H1 (cell line): ENCODE measurements around the gene GBE1. TPM values are rescaled to one million over a fixed set of nuclear protein-coding genes. Genes with fewer than 3 reads are reported as not detected.

Experiments used
- CTCF ChIA-PET: fragments of 300-600 bp; sonication (Branson Sonifier 250); formaldehyde crosslinking; loops from one replicate; lab custom pipeline; 2021; ENCODE audit not compliant: partially characterized antibody; lab: Charles Lee
- POLR2A ChIA-PET: fragments of 300-600 bp; sonication (Branson Sonifier 250); formaldehyde crosslinking; loops from one replicate; lab custom pipeline; 2021; ENCODE audit warnings: inconsistent platforms; ENCODE audit not compliant: partially characterized antibody; lab: Charles Lee
- DNase-seq, 2 experiments: peaks; one replicate each; pipeline versions ENCODE4 v3.0.0 to v3.0.0-alpha.2; 2010 to 2022; ENCODE audit warnings: low spot score in 2 of 2, low read depth in 1 of 2, mixed read lengths in 1 of 2
- FAIRE-seq: peaks from 2 replicates; lab custom pipeline; 2011; peaks lifted over from hg19 to GRCh38; lab: Jason Lieb, UNC
- H2AFZ ChIP-seq: 2 replicates; pipeline ENCODE4 v1.8.1; 2012; ENCODE audit warnings: low read length, inconsistent platforms
- H2AK5ac ChIP-seq: 2 replicates; pipeline ENCODE4 v1.6.1; 2013; ENCODE audit warnings: low read depth, low read length
- H2BK120ac ChIP-seq: replicated peaks from 2 replicates; pipeline ENCODE3; 2013; ENCODE audit warnings: low read depth, low read length, inconsistent platforms
- H2BK12ac ChIP-seq: 2 replicates; pipeline ENCODE4 v1.6.1; 2013; ENCODE audit warnings: low read depth, low read length
- H2BK15ac ChIP-seq: 2 replicates; pipeline ENCODE4 v1.6.1; 2013; ENCODE audit warnings: low read length
- H2BK20ac ChIP-seq: 2 replicates; pipeline ENCODE4 v1.6.1; 2013; ENCODE audit warnings: low read length
- H2BK5ac ChIP-seq: 2 replicates; pipeline ENCODE4 v1.6.1; 2013; ENCODE audit warnings: low read depth, low read length
- H3K14ac ChIP-seq: 2 replicates; pipeline ENCODE4 v1.6.1; 2013; ENCODE audit warnings: inconsistent platforms; ENCODE audit not compliant: insufficient read length
- H3K18ac ChIP-seq: 2 replicates; pipeline ENCODE4 v1.6.1; 2013; ENCODE audit warnings: low read length; ENCODE audit errors: extremely low read depth
- H3K23ac ChIP-seq: 2 replicates; pipeline ENCODE4 v1.6.1; 2013; ENCODE audit warnings: inconsistent platforms; ENCODE audit not compliant: insufficient read length
- H3K23me2 ChIP-seq: 2 replicates; pipeline ENCODE4 v1.6.1; 2013; ENCODE audit warnings: low read depth, low read length
- H3K27ac ChIP-seq: 2 replicates; pipeline ENCODE4 v1.6.1; 2011; ENCODE audit warnings: low read depth, low read length, inconsistent platforms
- H3K27me3 ChIP-seq, 4 experiments: replicated peaks in 1 of 4; 1 replicate in 1 of 4; 2 replicates in 3 of 4; pipeline versions ENCODE4 v1.6.1 to v1.8.1; 2011 to 2013; ENCODE audit warnings: low read length in 3 of 4, mild to moderate bottlenecking in 3 of 4, inconsistent platforms in 2 of 4, mixed read lengths in 2 of 4, moderate library complexity in 1 of 4; ENCODE audit not compliant: control insufficient read depth in 3 of 4, insufficient read depth in 3 of 4; ENCODE audit errors: extremely low read depth in 1 of 4
- H3K36me3 ChIP-seq, 4 experiments: 2 replicates each; pipeline versions ENCODE4 v1.6.1 to v1.8.1; 2011 to 2013; ENCODE audit warnings: mild to moderate bottlenecking in 4 of 4, low read length in 3 of 4, moderate library complexity in 2 of 4, control low read depth in 1 of 4, inconsistent platforms in 1 of 4; ENCODE audit not compliant: insufficient read depth in 4 of 4, control insufficient read depth in 2 of 4
- H3K4ac ChIP-seq: replicated peaks from 2 replicates; pipeline ENCODE3; 2013; ENCODE audit warnings: low read length, low read depth, mixed read lengths, inconsistent platforms; ENCODE audit not compliant: insufficient read length
- H3K4me1 ChIP-seq, 4 experiments: replicated peaks in 1 of 4; 1 replicate in 1 of 4; 2 replicates in 3 of 4; pipeline versions ENCODE4 v1.6.1 to v1.8.1; 2011 to 2013; ENCODE audit warnings: low read length in 3 of 4, inconsistent platforms in 2 of 4, mixed read lengths in 1 of 4; ENCODE audit not compliant: insufficient read depth in 4 of 4, control insufficient read depth in 3 of 4
- H3K4me2 ChIP-seq, 2 experiments: 2 replicates each; pipeline versions ENCODE4 v1.6.1 to v1.8.1; 2011 to 2013; ENCODE audit warnings: low read depth in 2 of 2, low read length in 2 of 2, control low read depth in 1 of 2, inconsistent platforms in 1 of 2, mild to moderate bottlenecking in 1 of 2; ENCODE audit not compliant: insufficient read depth in 1 of 2
- H3K4me3 ChIP-seq, 4 experiments: fragments of 200-600, 300-600 bp in 1 of 4; sonication (generic), shearing (Covaris generic), sonication (Bioruptor Twin) in 1 of 4; 2 replicates each; pipeline versions ENCODE4 v1.5.1 to v1.8.1; 2011 to 2016; ENCODE audit warnings: low read length in 4 of 4, low read depth in 3 of 4, control low read depth in 2 of 4, inconsistent platforms in 2 of 4, mild to moderate bottlenecking in 2 of 4, mixed read lengths in 1 of 4, moderate library complexity in 1 of 4; ENCODE audit not compliant: insufficient read depth in 2 of 4; ENCODE audit errors: extremely low read depth in 1 of 4
- H3K56ac ChIP-seq: replicated peaks from 2 replicates; pipeline ENCODE3; 2013; ENCODE audit warnings: low read depth, mild to moderate bottlenecking, mixed read lengths, low read length, inconsistent platforms; ENCODE audit not compliant: insufficient read length
- H3K79me1 ChIP-seq: 2 replicates; pipeline ENCODE4 v1.6.1; 2013; ENCODE audit warnings: low read depth, low read length, control low read depth
- H3K79me2 ChIP-seq, 2 experiments: 2 replicates each; pipeline versions ENCODE4 v1.6.1 to v1.8.1; 2012 to 2013; ENCODE audit warnings: low read length in 2 of 2, mild to moderate bottlenecking in 2 of 2, inconsistent platforms in 1 of 2; ENCODE audit not compliant: insufficient read depth in 2 of 2, control insufficient read depth in 1 of 2
- H3K9ac ChIP-seq, 4 experiments: replicated peaks in 1 of 4; 1 replicate in 1 of 4; 2 replicates in 3 of 4; pipeline versions ENCODE4 v1.6.1 to v1.8.1; 2011 to 2013; ENCODE audit warnings: low read depth in 3 of 4, low read length in 3 of 4, control low read depth in 2 of 4, mild to moderate bottlenecking in 2 of 4, moderate library complexity in 2 of 4, inconsistent platforms in 1 of 4; ENCODE audit errors: extremely low read depth in 1 of 4
- H3K9me3 ChIP-seq, 2 experiments: 2 replicates each; pipeline versions ENCODE4 v1.6.1 to v1.8.1; 2012 to 2013; ENCODE audit warnings: mild to moderate bottlenecking in 2 of 2, moderate library complexity in 2 of 2, control low read depth in 1 of 2, inconsistent platforms in 1 of 2, low read depth in 1 of 2, low read length in 1 of 2, mixed read lengths in 1 of 2; ENCODE audit not compliant: insufficient read depth in 2 of 2
- H4K20me1 ChIP-seq, 2 experiments: replicated peaks in 1 of 2; 2 replicates each; pipeline versions ENCODE3 to v1.8.1; 2011 to 2013; ENCODE audit warnings: inconsistent platforms in 2 of 2, low read length in 2 of 2, mild to moderate bottlenecking in 1 of 2; ENCODE audit not compliant: insufficient read depth in 2 of 2, control insufficient read depth in 1 of 2
- H4K5ac ChIP-seq: 2 replicates; pipeline ENCODE4 v1.6.1; 2013; ENCODE audit warnings: low read length, low read depth, mixed read lengths, inconsistent platforms; ENCODE audit not compliant: insufficient read length
- H4K8ac ChIP-seq: 2 replicates; pipeline ENCODE4 v1.8.0; 2013; ENCODE audit warnings: mild to moderate bottlenecking, moderate library complexity, low read length, inconsistent platforms; ENCODE audit not compliant: insufficient read depth; ENCODE audit errors: extremely low read depth
- H4K91ac ChIP-seq: replicated peaks from 2 replicates; pipeline ENCODE3; 2013; ENCODE audit warnings: low read length, mixed read lengths, inconsistent platforms; ENCODE audit not compliant: insufficient read length
- CEBPB ChIP-seq: IDR thresholded peaks from 2 replicates; pipeline ENCODE4 v1.6.1; 2012; ENCODE audit warnings: low read depth, low read length
- RFX5 ChIP-seq: IDR thresholded peaks from 2 replicates; pipeline ENCODE4 v1.6.1; 2011; ENCODE audit warnings: low read depth, low read length, improper control_type of control experiment, borderline replicate concordance
- SP2 ChIP-seq: IDR thresholded peaks from 2 replicates; pipeline ENCODE4 v1.6.1; 2012; ENCODE audit warnings: mild to moderate bottlenecking, low read length, inconsistent platforms
- SUZ12 ChIP-seq: fragments of 200-600 bp; sonication (generic); IDR thresholded peaks from 2 replicates; pipeline ENCODE4 v1.6.1; 2012; ENCODE audit warnings: mild to moderate bottlenecking, inconsistent platforms, low read length, moderate library complexity, mixed read lengths
- WGBS, 2 experiments: shearing (Covaris generic) in 1 of 2; methylation state at CpG; one replicate each; pipeline versions ENCODE4 v1.1.6 to v1.1.7; 2013 to 2015; ENCODE audit warnings: low lambda C conversion rate in 2 of 2, mixed read lengths in 2 of 2, inconsistent platforms in 1 of 2, low coverage in 1 of 2, missing lambda C conversion rate in 1 of 2; ENCODE audit not compliant: insufficient replicate concordance in 2 of 2, insufficient coverage in 1 of 2, insufficient read length in 1 of 2; ENCODE audit errors: extremely low coverage in 1 of 2, missing lambda C conversion rate in 1 of 2; 5-methylcytosine and 5-hydroxymethylcytosine counted together
- polyA plus RNA-seq, 7 experiments: library from polyadenylated mRNA; depleted of rRNA in 3 of 7; stranded (reverse) in 5 of 7; unstranded in 2 of 7; fragments of >200 nt in 5 of 7; fragments of 200-250 nt in 2 of 7; gene quantifications; 1 replicate in 5 of 7; 2 replicates in 1 of 7; 4 replicates in 1 of 7; pipeline versions ENCODE4 v1.2.1 to v1.2.3, GENCODE V29; 2011 to 2013; ENCODE audit warnings: missing spikeins in 2 of 7, mixed read lengths in 2 of 7
- total RNA-seq: library from RNA; stranded (reverse); fragmentation: NEBNext Ultra II Directional; extraction: Animal tissue kit (Norgen Biotek cat#: 25700); gene quantifications from 2 replicates; pipeline ENCODE4 v1.2.1, GENCODE V29; 2021
- TF ChIP-seq, protein P1 (sequence below): IDR thresholded peaks from 2 replicates; pipeline ENCODE4 v1.6.1; 2011; ENCODE audit warnings: low read depth, mild to moderate bottlenecking, low read length; ENCODE audit not compliant: insufficient read depth

GBE1 gene
- total and polyA plus RNA-seq, 2 of the 8 experiments (the other 6 are each of a cell fraction or from before 2014, with no cell fraction given), result 3.3 to 7.3 TPM

- H3K4ac ChIP-seq, result no peak overlapping the region
- H3K4me3 ChIP-seq, result no peak overlapping the region
- no peak overlapping the region for H2AK5ac ChIP-seq
- CTCF ChIA-PET, result no interaction called here
- FAIRE-seq, result no peak
- H2BK12ac ChIP-seq, result no peak overlapping the region
- no peak overlapping the region for H3K9ac ChIP-seq
- no peak overlapping the region for H2BK5ac ChIP-seq
- no peak overlapping the region for H3K4me2 ChIP-seq
- no peaks in the 10 kb centered on the region for H3K79me2 ChIP-seq
- H3K23ac ChIP-seq, result no peak overlapping the region
- no peaks in the 10 kb centered on the region; the same call in 1 of the 2 replicates for H3K23me2 ChIP-seq
- no peak overlapping the region for H2AFZ ChIP-seq
- no peaks in the 10 kb centered on the region for H3K79me1 ChIP-seq
- H3K27ac ChIP-seq, result no peak overlapping the region
- H2BK20ac ChIP-seq, result no peak overlapping the region
- H3K36me3 ChIP-seq, result no peaks in the 10 kb centered on the region
- H2BK15ac ChIP-seq, result no peak overlapping the region
- no peak overlapping the region for H3K18ac ChIP-seq
- no peak overlapping the region for H4K5ac ChIP-seq
- peaks cover 10 to 14% of the 10 kb centered on the region in 2 experiments; a peak in 3 of 4 replicates for H3K9me3 ChIP-seq
- TF ChIP-seq, protein P1, sequence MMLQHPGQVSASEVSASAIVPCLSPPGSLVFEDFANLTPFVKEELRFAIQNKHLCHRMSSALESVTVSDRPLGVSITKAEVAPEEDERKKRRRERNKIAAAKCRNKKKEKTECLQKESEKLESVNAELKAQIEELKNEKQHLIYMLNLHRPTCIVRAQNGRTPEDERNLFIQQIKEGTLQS, result no peak
- TF ChIP-seq SUZ12, result no peak
- TF ChIP-seq RFX5, result no peak
- TF ChIP-seq SP2, result no peak
- TF ChIP-seq CEBPB, result no peak
- H4K8ac ChIP-seq, result no peak overlapping the region
- no peaks in the 10 kb centered on the region for H3K27me3 ChIP-seq
- H4K20me1 ChIP-seq, result peaks cover 0 to 1% of the 10 kb centered on the region in 2 experiments
- H4K91ac ChIP-seq, result no peak overlapping the region
- H2BK120ac ChIP-seq, result no peak overlapping the region
- no peak overlapping the region for H3K14ac ChIP-seq
- POLR2A ChIA-PET, result no interaction called here
- no peak for DNase-seq
- H3K4me1 ChIP-seq, result no peaks in the 10 kb centered on the region
- WGBS, 2 experiments, result 100% methylated on average over 2 of the region's 2 CpGs; no CpG with 5 or more reads in 1 of the 2 experiments
- H3K56ac ChIP-seq, result no peak overlapping the region
Measured at GRCh38 chr3:81549831-81550230, 211.6 kb downstream of the GBE1 start.
